Hepatocyte (in vitro differentiated cells): Measurements from ENCODE around the gene SIRPD. TPM values are rescaled to one million over a fixed set of nuclear protein-coding genes. Genes with fewer than 3 reads are reported as not detected.

ENCODE experiments used
- DNase-seq: peaks from one replicate; pipeline ENCODE4 v3.0.0-alpha.2; 2016; ENCODE audit warnings: low spot score
- H2AFZ ChIP-seq: fragments of 200-600 bp; sonication (generic); 2 replicates; pipeline ENCODE4 v1.6.0; 2016; ENCODE audit warnings: antibody characterized with exemption, mild to moderate bottlenecking
- H3K27ac ChIP-seq: fragments of 200-600 bp; sonication (generic); 2 replicates; pipeline ENCODE4 v1.5.1; 2016; ENCODE audit warnings: mild to moderate bottlenecking
- H3K27me3 ChIP-seq: fragments of 200-600 bp; sonication (generic); 2 replicates; pipeline ENCODE4 v1.6.1; 2016
- H3K36me3 ChIP-seq: fragments of 200-600 bp; sonication (generic); replicated peaks from 2 replicates; pipeline ENCODE4 v1.5.1; 2016; ENCODE audit warnings: low read depth; ENCODE audit not compliant: insufficient read depth
- H3K4me1 ChIP-seq: fragments of 200-600 bp; sonication (generic); 2 replicates; pipeline ENCODE4 v1.5.1; 2016; ENCODE audit warnings: mild to moderate bottlenecking, moderate library complexity; ENCODE audit not compliant: insufficient read depth
- H3K4me2 ChIP-seq: fragments of 200-600 bp; sonication (generic); 2 replicates; pipeline ENCODE4 v1.6.0; 2016
- H3K4me3 ChIP-seq: fragments of 200-600 bp; sonication (generic); 2 replicates; pipeline ENCODE4 v1.5.1; 2016; ENCODE audit warnings: mild to moderate bottlenecking
- H3K79me2 ChIP-seq: fragments of 200-600 bp; sonication (generic); 2 replicates; pipeline ENCODE4 v1.6.0; 2017; ENCODE audit warnings: mild to moderate bottlenecking
- H3K9me2 ChIP-seq: fragments of 200-600 bp; sonication (generic); replicated peaks from 2 replicates; pipeline ENCODE4 v1.6.0; 2017; ENCODE audit warnings: mild to moderate bottlenecking; ENCODE audit not compliant: insufficient read depth
- H3K9me3 ChIP-seq: fragments of 200-600 bp; sonication (generic); 2 replicates; pipeline ENCODE4 v1.5.1; 2016; ENCODE audit warnings: low read depth, mild to moderate bottlenecking
- H4K20me1 ChIP-seq: fragments of 200-600 bp; sonication (generic); 2 replicates; pipeline ENCODE4 v1.6.0; 2016; ENCODE audit warnings: mild to moderate bottlenecking; ENCODE audit not compliant: insufficient read depth, poor library complexity, severe bottlenecking
- CTCF ChIP-seq: fragments of 200-600 bp; sonication (generic); IDR thresholded peaks from 2 replicates; pipeline ENCODE4 v1.5.1; 2016; ENCODE audit warnings: antibody characterized with exemption, mild to moderate bottlenecking; ENCODE audit not compliant: poor library complexity
- EZH2 ChIP-seq: fragments of 200-600 bp; sonication (generic); IDR thresholded peaks from 2 replicates; pipeline ENCODE4 v1.6.1; 2016; ENCODE audit warnings: antibody characterized with exemption, mild to moderate bottlenecking, borderline replicate concordance
- EZH2phosphoT487 ChIP-seq: fragments of 200-600 bp; sonication (generic); IDR thresholded peaks from one replicate; pipeline ENCODE4 v1.6.1; 2018; ENCODE audit warnings: antibody characterized with exemption, mild to moderate bottlenecking, low read depth, moderate library complexity; ENCODE audit not compliant: unreplicated experiment, severe bottlenecking
- WGBS: methylation state at CpG from one replicate; pipeline ENCODE4 v1.1.6; 2016; ENCODE audit warnings: low lambda C conversion rate; ENCODE audit errors: missing lambda C conversion rate; 5-methylcytosine and 5-hydroxymethylcytosine counted together
- polyA plus RNA-seq: library from polyadenylated mRNA; unstranded; fragments of >200 nt; fragmentation: Nextera tagmentation; extraction: Ambion mirVana; gene quantifications from 2 replicates; pipeline ENCODE4 v1.2.1, GENCODE V29; 2016
- total RNA-seq: library from RNA; depleted of rRNA; stranded (reverse); fragments of >200 nt; gene quantifications from 2 replicates; pipeline ENCODE4 v1.2.3, GENCODE V29; 2014

SIRPD gene
- total and polyA plus RNA-seq, 2 experiments from 2014 or later: not detected

- H3K27me3 ChIP-seq: peaks cover 26% of the 10 kb centered on the region
- no peaks in the 10 kb centered on the region for H3K9me3 ChIP-seq
- TF ChIP-seq EZH2 (no peak), CTCF (no peak), EZH2phosphoT487 (no peak)
- H3K27ac ChIP-seq: no peak within 1 kb of the TSS
- H3K9me2 ChIP-seq: no peaks in the 10 kb centered on the region
- no peaks in the 10 kb centered on the region for H3K4me1 ChIP-seq
- WGBS: 90% methylated on average over 11 of the region's 11 CpGs
- no peak within 1 kb of the TSS for H2AFZ ChIP-seq
- no peaks in the 10 kb centered on the region for H3K36me3 ChIP-seq
- no peaks in the 10 kb centered on the region for H4K20me1 ChIP-seq
- no peak within 1 kb of the TSS for H3K4me2 ChIP-seq
- DNase-seq: no peak
- H3K79me2 ChIP-seq: no peaks in the 10 kb centered on the region
- H3K4me3 ChIP-seq: no peak within 1 kb of the TSS
Measured at GRCh38 chr20:1491281-1491840, 66.1 kb downstream of the SIRPD start, which contains the start of gene SIRPB2. Gene SIRPB2 (minus strand): TSS chr20:1491420. CDS start chr20:1491359, 61 bp downstream.

DNA sequence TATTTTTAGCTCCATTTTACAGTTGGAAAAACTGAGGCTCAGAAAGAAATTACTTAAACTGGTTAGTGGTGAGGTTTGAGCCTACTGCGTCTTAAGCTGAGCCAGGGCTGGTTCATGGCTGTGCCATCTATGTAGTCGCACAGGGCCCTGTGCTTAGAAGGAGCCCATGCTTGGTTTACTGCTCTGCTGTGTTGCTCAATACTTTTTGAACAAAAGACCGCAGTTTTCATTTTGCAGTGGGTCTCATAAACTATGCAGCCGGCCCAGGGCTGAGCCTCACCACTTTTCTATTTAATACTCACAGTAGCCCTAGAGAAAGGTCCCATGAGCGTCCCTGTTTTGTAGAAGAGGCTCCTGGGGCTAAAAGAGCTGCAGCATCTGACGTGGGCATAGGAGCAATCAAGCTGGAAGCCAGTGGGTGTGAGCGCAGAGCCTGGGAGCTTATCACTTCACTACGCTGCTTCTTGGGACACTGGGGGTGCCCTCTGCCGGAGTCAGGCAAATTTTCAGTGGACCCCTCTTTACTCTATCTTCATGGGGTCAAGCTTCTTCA is 66.8 kb downstream of the SIRPD start:
- Histone ChIP-seq H3K79me2 (no peaks in the 10 kb centered on the region), H3K36me3 (no peaks in the 10 kb centered on the region), H3K27ac (no peak overlapping the region), H4K20me1 (no peaks in the 10 kb centered on the region), H3K9me3 (no peaks in the 10 kb centered on the region), H3K4me3 (no peak overlapping the region), H3K27me3 (peaks cover 26% of the 10 kb centered on the region), H3K9me2 (no peaks in the 10 kb centered on the region), H3K4me1 (no peaks in the 10 kb centered on the region), H2AFZ (no peak overlapping the region), H3K4me2 (no peak overlapping the region)
- no peak for DNase-seq
- WGBS: 87% methylated on average over 9 of the region's 9 CpGs
- TF ChIP-seq EZH2: no peak
- TF ChIP-seq EZH2phosphoT487: no peak
- no peak for TF ChIP-seq CTCF

DNA sequence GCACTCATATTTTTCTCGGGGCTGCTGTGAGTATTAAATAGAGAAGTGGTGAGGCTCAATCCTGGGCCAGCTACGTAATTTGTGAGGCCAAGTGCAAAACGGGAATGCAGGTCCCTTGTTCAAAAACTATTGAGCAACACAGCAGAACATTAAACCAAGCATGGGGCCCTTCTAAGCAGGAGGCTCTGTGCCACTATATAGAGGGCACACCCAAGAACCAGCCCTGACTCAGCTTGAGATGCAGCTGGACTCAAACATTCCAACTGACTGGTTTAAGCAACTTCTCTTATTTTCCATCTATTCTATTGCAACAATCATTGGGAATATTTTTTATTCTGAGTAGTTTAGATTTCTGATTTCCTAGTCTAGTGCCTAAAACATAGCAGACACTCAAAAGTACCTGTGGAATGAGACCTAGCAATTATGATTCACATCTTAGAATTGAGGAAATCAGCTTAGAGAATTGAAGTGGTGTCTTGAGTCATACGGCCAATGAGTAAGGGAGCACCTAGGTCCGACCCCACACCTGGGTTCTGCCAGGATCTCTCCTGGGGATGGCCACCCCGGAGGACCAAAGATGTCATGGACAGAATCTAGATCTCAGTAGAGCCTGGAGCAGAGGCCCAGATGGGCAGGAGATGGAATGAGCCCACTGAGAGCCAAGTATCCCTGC is 67.6 kb downstream of the SIRPD start:
- WGBS: 72% methylated on average over 6 of the region's 6 CpGs
- Histone ChIP-seq H3K4me2 (no peak overlapping the region), H3K79me2 (no peaks in the 10 kb centered on the region), H3K36me3 (no peaks in the 10 kb centered on the region), H3K27me3 (peaks cover 30% of the 10 kb centered on the region), H3K4me3 (no peak overlapping the region), H2AFZ (no peak overlapping the region), H3K9me3 (no peaks in the 10 kb centered on the region), H3K27ac (no peak overlapping the region), H3K9me2 (no peaks in the 10 kb centered on the region), H3K4me1 (no peaks in the 10 kb centered on the region), H4K20me1 (no peaks in the 10 kb centered on the region)
- no peak for DNase-seq
- no peak for TF ChIP-seq EZH2
- TF ChIP-seq CTCF: no peak
- TF ChIP-seq EZH2phosphoT487: no peak
